GM19372 (cell line): ENCODE data around the gene AFP.
"Not testable (repeated sequence)": the region's sequence is repeated elsewhere in the genome, so short reads cannot be mapped to it uniquely, and the experiment has no call there.

Experiments
- ATAC-seq: cut with Tn5 transposase; IDR thresholded peaks from one replicate; pipeline ENCODE4 v1.9.1; 2021; ENCODE audit warnings: mild to moderate bottlenecking, low read depth, moderate library complexity; ENCODE audit not compliant: unreplicated experiment

Gene AFP

GRCh38 chr4:73435984-73436383 lies at the start of gene AFP:
Gene AFP, plus strand, starts transcription at chr4:73436221. Its CDS starts 42 bp downstream, at chr4:73436263.
- no peak for ATAC-seq

- no peak for ATAC-seq
Observed at GRCh38 chr4:73387552-73387951, 48.5 kb upstream of the AFP start.

- no peak for ATAC-seq
Observed at GRCh38 chr4:73388887-73389286, 47.1 kb upstream of the AFP start.

GRCh38 chr4:73389663-73390062 lies 46.4 kb upstream of the AFP start:
- not testable (repeated sequence) for ATAC-seq

GRCh38 chr4:73391774-73392173 lies 44.2 kb upstream of the AFP start:
- no peak for ATAC-seq

GRCh38 chr4:73392936-73393335 lies 43.1 kb upstream of the AFP start:
- ATAC-seq, result no peak

GRCh38 chr4:73396304-73396703 lies 39.7 kb upstream of the AFP start:
- no peak for ATAC-seq

- no peak for ATAC-seq
Observed at GRCh38 chr4:73396993-73397972, 38.7 kb upstream of the AFP start.

GRCh38 chr4:73401412-73401811 lies 34.6 kb upstream of the AFP start:
- ATAC-seq, result no peak

GRCh38 chr4:73404042-73404441 lies 32.0 kb upstream of the AFP start, which contains the start of gene ALB:
Gene ALB, plus strand, starts transcription at chr4:73404287. Its CDS starts 41 bp downstream, at chr4:73404328.
- ATAC-seq, result no peak

GRCh38 chr4:73404457-73404856 lies 31.6 kb upstream of the AFP start:
- no peak for ATAC-seq

GRCh38 chr4:73405138-73405537 lies 30.9 kb upstream of the AFP start:
- no peak for ATAC-seq

GRCh38 chr4:73406548-73406875 lies 29.5 kb upstream of the AFP start:
- no peak for ATAC-seq

- no peak for ATAC-seq
Observed at GRCh38 chr4:73407227-73407673, 28.8 kb upstream of the AFP start.

GRCh38 chr4:73408181-73408867 lies 27.7 kb upstream of the AFP start:
- no peak for ATAC-seq

- ATAC-seq, result no peak
Observed at GRCh38 chr4:73409012-73409862, 26.8 kb upstream of the AFP start.

GRCh38 chr4:73409978-73410548 lies 26.0 kb upstream of the AFP start:
- ATAC-seq, result no peak

- no peak for ATAC-seq
Observed at GRCh38 chr4:73410916-73411730, 24.9 kb upstream of the AFP start.

- no peak for ATAC-seq
Observed at GRCh38 chr4:73411731-73412414, 24.1 kb upstream of the AFP start.
